HG02970 (cell line): ENCODE results near the gene KLK3.

Source experiments
- ATAC-seq: cut with Tn5 transposase; IDR thresholded peaks from one replicate; pipeline ENCODE4 v1.9.1; 2021; ENCODE audit warnings: mild to moderate bottlenecking, moderate library complexity, moderate number of reproducible peaks; ENCODE audit not compliant: unreplicated experiment, low FRiP score

KLK3 gene

DNA sequence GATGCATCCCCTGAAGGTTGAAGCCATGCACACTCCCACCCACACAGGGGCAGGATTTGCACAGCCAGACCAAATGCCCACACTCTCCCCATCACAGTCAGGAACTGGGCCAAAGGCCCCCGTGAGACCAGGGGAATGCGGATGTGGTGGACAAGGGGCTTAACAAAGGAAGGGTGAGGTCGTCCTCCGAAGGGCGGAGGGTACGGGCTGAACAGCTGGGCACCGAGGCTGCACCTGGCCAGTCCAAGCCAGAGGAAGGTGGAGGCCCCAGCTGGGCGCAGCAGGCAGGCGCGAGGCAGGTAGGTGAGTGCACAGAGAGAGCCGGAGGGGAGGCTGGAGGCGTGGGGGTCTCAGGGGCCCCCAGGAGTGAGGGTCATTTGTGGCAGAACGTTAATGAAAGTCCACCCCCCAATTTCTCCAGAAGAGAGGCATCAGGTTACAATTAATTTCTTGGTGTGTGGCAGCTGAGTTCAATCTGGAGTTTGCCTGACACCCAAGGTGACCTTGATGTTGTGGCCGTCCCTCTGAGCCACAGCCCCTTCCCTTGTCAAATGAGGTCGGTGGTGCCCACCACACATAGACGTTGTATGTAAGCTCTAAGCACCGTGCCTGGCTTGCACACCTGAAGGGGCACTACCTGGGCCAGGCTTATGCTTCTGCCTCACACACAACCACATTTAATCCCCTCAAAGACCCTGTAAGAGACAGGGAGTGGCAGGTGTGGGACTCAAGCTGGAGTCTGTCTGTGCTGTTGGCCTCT lies 24.3 kb upstream of the KLK3 start:
- no peak for ATAC-seq

GRCh38 chr19:50831026-50831396 lies 23.7 kb upstream of the KLK3 start:
- no peak for ATAC-seq

GRCh38 chr19:50832666-50833065 lies 22.0 kb upstream of the KLK3 start:
- ATAC-seq: no peak

DNA sequence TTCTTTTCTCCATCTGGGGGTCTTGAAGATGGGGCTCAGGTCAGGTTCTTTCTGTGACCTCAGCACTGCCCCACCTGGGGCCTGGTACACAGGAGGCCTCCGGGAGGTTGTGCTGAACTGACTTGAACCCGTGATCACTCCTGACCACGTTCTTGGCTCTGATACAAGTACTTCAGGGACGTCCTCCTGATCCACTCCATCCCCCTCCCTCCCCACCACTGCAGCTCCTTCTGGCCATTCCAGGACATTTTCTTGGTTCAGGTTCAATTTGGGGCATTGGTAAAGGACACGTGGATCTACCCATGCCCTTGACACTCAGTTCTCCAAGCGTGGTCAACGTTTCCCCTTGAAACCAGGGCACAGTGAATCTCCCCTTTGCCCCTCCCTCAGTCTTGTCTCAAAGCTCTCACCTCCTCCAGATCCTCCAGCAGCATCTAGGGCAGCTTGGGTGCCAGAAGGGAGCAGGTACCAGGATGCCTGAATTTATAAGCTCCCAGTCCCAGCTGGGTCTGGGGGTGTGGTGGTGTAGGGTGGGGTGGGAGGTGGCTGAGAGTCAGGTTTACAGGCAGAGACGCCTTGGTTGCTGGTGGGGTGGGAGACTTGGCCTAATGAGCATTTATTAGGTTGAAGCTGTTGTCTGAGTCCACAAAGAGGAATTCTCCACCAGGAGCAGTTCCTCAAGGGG lies 21.5 kb upstream of the KLK3 start, which contains the start of gene KLK15:
TSS of gene KLK15 (minus strand) at position 458 of the 685 bp plus-strand sequence. CDS start 2,082 bp downstream, outside the sequence.
- ATAC-seq: no peak

GRCh38 chr19:50833802-50834167 lies 20.9 kb upstream of the KLK3 start:
- no peak for ATAC-seq

DNA sequence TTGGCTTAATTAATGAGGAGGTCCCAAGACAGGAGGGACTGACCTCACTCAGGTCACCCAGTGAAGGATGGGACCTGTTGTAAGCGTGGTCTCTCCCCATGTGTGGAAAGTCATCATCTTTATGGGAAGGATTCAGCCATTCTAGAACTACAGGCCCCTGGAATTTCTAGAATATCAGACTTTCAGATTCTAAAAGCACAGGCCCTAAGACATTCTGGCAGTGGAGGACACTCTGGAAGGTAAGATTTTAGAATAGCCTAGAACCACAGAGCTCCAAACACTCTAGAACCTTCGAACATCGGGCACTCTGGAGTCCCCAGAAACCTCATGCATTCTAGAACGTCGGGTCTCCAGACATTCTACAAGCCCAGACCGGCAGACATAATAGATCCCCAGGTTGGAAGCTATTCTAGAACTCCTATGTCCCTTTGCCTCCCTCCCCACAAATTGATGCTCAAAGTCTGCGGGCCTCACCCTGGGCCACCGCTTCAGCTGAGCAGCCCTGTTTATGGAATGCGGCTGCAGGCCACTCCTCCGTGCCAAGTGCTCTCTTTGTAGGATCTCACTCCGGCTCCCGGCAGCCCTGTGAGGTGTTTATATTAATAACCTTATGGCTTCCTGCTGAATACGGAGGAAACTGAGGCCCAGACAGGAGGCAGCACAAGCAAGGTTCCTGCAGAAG lies 19.5 kb upstream of the KLK3 start:
- ATAC-seq: no peak

DNA sequence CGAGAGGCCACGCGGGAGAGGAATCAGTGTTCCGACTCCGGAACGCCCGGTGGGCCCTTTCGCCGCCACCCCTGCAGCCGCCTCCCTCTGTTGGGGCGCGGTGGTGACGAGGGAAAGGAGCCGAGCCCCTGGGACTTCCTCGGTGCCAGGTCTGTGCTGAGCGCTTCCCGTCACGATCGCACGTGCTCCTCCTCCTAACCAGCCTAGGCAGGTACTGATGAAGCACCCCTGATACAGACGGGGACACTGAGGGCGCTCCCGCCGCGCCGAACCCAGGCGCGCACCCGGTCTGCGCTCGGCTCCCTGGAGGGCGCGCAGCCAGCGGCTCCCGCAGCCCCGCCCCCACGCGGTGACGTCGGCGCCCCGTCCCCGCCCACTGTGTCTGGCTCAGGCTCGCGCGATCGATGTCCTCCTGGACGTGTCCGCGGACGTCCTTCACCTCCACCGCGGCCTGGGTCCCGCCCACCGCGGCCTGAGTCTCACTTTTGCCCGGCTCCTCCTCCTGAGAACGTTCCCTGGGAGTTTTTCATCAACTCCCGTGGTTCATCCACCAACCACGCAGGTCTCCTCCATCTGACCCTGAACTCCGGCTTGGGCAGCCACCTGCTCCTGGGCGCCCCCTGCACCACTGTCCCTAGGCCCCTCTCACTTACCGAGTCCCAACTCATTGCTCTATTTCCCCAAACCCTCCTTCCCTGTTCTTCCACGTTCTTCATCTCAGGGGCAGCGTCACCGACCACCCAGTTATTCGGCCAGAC lies 18.8 kb upstream of the KLK3 start:
- peak; percentile 73 for ATAC-seq

DNA sequence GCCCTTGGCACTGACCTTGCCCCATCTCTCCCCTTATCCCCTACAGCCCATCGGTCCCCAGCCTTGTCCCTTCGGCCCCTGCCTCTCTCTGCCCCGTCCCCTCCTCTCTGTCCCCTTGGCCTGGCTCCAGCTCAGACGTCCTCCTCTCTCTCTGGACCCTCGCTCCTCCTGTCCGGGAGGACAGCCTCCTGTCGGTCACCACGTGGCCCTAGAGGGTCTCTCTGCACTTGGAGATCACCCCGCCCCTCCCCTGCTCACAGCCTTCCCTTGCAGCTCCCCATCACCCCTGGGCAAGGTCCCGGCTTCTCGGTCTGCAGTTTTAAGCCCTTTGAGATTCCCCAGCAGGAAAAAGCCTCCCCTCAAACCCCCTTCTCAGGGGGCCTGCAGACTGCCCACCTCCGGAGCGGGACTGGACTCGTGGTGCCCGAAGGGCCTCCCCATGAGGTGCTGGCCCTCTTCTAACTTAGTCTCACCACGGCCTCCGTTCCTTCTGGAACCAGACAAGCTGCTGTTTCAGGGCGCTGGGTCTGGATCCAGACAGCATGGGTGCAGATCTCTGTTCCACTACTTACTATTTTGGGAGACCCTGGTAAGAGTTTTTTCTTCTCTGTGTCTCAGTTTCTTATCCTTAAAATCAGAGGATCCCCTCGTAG lies 18.0 kb upstream of the KLK3 start:
- no peak for ATAC-seq

DNA sequence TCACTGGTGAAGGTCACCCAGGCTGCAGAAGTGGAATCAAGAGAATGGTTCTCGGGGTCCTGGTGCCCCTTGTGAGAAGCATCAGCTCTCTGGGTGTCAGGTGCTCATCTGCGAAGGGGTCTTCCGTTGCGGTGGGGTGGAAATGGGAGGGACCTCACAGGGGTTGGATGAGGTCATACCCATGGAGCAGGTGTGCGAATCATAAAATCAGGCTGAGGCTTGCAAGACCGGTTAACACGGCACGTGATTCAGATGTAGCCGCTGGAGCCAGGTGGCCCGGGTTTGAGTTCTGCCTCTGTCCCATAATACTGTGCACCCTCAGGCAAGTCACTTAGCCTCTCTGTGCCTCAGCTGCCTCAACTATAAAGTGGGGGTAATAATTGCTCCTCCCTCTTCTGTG lies 17.4 kb upstream of the KLK3 start:
- ATAC-seq: no peak

GRCh38 chr19:50838239-50838638 lies 16.5 kb upstream of the KLK3 start:
- no peak for ATAC-seq

DNA sequence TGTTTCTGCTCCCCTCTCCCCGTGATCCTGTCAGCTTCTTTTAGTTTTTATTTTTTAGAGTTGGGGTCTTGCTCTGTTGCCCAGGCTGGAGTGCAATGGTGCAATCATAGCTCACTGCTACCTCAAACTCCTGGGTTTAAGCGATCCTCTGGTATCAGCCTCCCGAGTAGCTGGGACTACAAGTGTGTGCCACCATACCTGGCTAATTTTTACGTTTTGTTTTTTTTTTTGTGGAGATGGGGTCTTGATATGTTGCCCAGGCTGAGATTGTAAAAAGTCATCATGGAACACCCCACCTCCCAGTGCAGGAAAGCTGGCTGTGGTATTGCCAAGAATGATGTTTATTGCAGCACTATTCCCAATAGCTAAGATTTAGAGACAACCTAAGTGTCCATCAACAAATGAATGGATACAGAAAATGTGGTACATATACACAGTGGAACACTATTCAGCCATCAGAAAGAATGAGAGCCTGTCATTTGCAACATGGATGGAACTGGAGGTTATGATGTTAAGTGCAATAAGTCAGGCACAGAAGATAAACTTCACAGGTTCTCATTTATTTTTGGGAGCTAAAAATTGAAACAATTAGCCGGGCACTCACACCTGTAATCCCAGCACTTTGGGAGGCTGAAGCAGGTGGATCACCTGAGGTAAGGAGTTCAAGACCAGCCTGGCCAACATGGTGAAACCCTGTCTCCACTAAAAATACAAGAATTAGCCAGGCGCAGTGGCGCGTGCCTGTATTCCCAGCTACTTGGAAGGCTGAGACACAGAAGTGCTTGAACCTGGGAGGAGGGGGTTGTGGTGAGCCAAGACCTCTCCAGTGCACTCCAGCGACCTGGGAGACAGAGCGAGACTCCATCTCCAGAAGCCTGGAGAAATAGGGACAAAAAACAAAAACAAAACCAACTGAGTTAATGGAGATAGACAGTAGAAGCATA lies 14.7 kb upstream of the KLK3 start:
- no peak for ATAC-seq

DNA sequence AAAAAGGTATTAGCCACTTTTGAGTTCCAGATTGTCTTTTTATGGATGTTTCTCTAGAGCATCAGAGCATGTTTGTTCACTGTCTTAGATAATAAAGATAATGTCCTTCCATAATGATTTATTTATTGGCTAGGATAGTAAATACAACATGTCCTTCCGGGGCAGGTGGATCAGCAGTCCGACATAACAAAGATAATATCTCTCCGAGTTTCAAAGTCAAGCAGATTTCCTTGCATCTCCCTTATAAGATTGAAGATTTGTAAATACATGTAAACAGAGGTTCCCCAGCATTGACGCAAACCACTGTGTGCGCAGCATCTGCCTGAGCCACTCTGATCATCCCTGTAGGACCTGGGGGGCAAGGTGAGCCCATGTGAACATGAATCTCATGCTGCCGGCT lies 12.6 kb upstream of the KLK3 start:
- no peak for ATAC-seq

DNA sequence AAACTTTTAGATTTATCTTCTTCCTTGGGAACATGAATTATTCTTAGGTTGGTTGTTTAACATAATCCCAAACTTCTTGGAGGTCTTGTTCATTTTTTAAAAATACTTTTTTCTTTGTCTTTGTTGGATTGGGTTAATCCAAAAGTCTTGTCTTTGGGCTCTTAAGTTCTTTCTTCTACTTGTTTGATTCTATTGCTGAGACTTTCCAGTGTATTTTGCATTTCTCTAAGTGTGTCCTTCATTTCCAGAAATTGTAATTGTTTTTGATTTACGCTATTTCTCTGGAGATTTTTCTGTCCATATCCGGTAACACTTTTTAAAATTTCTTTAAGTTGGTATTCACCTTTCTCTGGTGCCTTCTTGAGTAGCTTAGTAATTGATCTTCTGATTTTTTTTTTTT lies 11.5 kb upstream of the KLK3 start:
- no peak for ATAC-seq

GRCh38 chr19:50843701-50844221 lies 11.0 kb upstream of the KLK3 start:
- no peak for ATAC-seq

DNA sequence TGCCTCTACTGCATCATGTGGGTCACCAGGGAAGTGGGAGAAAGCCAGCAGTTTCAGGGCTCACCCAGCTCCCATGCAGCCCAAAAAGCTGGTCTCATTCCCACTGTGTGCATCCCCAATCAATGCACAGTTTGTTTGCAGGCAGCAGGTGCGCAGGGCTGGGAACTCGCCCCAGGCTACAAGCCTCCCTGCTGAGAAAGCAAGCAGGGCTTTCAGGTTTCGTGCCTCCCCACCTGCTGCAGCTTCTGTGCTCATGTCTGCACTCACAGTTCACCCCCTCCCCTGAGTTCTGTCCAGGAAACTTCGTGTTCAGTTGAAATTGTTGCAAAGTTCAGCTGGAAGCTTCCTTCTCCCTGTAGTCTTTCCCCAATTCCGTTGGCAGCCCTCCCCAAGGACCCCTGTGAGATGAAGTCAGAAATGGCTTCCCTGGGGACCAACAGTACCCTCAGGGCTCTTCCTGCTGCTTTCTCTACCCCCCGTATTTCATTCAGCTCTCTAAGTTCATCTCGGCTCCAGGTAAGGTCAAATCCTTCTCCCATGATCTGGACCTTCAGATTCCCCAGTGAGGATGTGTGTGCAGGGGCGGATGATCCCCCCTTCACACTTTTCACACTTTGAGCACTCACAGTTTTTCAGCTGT lies 10.3 kb upstream of the KLK3 start:
- ATAC-seq: no peak

GRCh38 chr19:50850738-50851137 lies 4.0 kb upstream of the KLK3 start:
- no peak for ATAC-seq

GRCh38 chr19:50851620-50852019 lies 3.1 kb upstream of the KLK3 start:
- no peak for ATAC-seq

DNA sequence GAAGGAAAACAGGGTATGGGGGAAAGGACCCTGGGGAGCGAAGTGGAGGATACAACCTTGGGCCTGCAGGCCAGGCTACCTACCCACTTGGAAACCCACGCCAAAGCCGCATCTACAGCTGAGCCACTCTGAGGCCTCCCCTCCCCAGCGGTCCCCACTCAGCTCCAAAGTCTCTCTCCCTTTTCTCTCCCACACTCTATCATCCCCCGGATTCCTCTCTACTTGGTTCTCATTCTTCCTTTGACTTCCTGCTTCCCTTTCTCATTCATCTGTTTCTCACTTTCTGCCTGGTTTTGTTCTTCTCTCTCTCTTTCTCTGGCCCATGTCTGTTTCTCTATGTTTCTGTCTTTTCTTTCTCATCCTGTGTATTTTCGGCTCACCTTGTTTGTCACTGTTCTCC lies 2.7 kb downstream of the KLK3 start:
- no peak for ATAC-seq

DNA sequence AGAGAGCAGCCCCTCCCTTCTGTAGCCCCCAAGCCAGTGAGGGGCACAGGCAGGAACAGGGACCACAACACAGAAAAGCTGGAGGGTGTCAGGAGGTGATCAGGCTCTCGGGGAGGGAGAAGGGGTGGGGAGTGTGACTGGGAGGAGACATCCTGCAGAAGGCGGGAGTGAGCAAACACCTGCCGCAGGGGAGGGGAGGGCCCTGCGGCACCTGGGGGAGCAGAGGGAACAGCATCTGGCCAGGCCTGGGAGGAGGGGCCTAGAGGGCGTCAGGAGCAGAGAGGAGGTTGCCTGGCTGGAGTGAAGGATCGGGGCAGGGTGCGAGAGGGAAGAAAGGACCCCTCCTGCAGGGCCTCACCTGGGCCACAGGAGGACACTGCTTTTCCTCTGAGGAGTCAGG lies 4.2 kb downstream of the KLK3 start:
- no peak for ATAC-seq
